Neutrophil (primary cell): ENCODE measurements around the gene PGF.

Experiments
- H3K27ac ChIP-seq: fragments of 200-600 bp; sonication (generic); 2 replicates; pipeline ENCODE4 v1.5.1; 2016; ENCODE audit warnings: mild to moderate bottlenecking, moderate library complexity
- H3K27me3 ChIP-seq: fragments of 200-600 bp; sonication (generic); 2 replicates; pipeline ENCODE4 v1.6.0; 2016; ENCODE audit warnings: mild to moderate bottlenecking
- H3K36me3 ChIP-seq: fragments of 200-600 bp; sonication (generic); 2 replicates; pipeline ENCODE4 v1.5.1; 2017
- H3K4me1 ChIP-seq, 2 experiments: fragments of 200-600 bp in 1 of 2; sonication (generic) in 1 of 2; 1 replicate in 1 of 2; 2 replicates in 1 of 2; pipeline versions ENCODE4 v1.5.1 to v1.6.1; 2013 to 2016; ENCODE audit warnings: low read depth in 1 of 2, low read length in 1 of 2, mild to moderate bottlenecking in 1 of 2, moderate library complexity in 1 of 2; ENCODE audit not compliant: control insufficient read depth in 1 of 2, insufficient read depth in 1 of 2
- H3K4me3 ChIP-seq, 2 experiments: fragments of 200-600 bp in 1 of 2; sonication (generic) in 1 of 2; 1 replicate in 1 of 2; 2 replicates in 1 of 2; pipeline ENCODE4 v1.5.1; 2013 to 2016; ENCODE audit warnings: low read depth in 1 of 2, low read length in 1 of 2, mild to moderate bottlenecking in 1 of 2, moderate library complexity in 1 of 2
- H3K9me3 ChIP-seq: fragments of 200-600 bp; sonication (generic); 2 replicates; pipeline ENCODE4 v1.5.1; 2016
- CTCF ChIP-seq: fragments of 200-600 bp; sonication (generic); IDR thresholded peaks from 2 replicates; pipeline ENCODE4 v1.5.1; 2016; ENCODE audit warnings: antibody characterized with exemption

The PGF gene

GRCh38 chr14:74977901-74978385 lies 22.5 kb upstream of the PGF start:
- TF ChIP-seq CTCF, result no peak
- no peak overlapping the region for H3K27ac ChIP-seq
- no peak overlapping the region for H3K4me3 ChIP-seq
- H3K4me1 ChIP-seq, result peaks cover 0 to 5% of the 10 kb centered on the region in 2 experiments
- H3K9me3 ChIP-seq, result no peaks in the 10 kb centered on the region
- no peaks in the 10 kb centered on the region for H3K36me3 ChIP-seq
- H3K27me3 ChIP-seq, result no peaks in the 10 kb centered on the region

DNA sequence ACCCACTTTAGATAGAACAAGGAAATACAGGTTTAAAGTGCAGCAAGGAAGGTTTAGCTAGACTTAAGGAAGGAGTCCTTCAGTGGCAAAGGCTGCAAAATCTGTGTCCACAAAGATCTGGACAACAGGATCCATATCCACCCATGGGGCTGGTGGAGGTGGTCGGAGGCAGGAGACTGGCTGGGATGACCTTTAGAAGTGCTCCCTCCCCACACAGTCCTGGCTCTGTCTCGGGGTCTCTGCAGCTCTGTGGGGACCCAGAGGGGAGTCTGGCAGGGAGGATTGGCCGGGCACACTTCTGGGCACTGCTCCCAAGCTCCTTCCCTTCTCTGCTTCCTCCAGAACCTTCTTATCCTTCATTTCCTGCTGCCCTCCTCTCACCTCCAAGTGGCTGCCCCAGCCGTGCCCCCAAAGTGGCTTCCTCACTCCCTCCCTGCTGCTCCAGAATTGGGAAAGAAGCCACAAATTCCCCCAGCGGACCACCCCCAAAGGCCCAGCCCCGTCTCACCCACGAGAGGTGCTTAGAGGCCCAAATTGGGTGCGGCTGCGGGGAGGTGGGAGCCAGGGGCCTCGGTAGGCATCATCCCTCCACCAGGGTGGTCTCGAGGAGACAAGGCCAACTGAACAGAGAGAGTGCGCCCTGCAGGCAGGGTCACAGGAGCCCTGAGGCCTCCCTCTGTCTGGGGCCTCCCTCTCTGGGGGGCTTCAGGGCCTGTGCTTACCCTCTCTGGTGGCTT lies 21.9 kb upstream of the PGF start:
- H3K9me3 ChIP-seq, result no peaks in the 10 kb centered on the region
- H3K27ac ChIP-seq, result no peak overlapping the region
- no peaks in the 10 kb centered on the region for H3K4me1 ChIP-seq

DNA sequence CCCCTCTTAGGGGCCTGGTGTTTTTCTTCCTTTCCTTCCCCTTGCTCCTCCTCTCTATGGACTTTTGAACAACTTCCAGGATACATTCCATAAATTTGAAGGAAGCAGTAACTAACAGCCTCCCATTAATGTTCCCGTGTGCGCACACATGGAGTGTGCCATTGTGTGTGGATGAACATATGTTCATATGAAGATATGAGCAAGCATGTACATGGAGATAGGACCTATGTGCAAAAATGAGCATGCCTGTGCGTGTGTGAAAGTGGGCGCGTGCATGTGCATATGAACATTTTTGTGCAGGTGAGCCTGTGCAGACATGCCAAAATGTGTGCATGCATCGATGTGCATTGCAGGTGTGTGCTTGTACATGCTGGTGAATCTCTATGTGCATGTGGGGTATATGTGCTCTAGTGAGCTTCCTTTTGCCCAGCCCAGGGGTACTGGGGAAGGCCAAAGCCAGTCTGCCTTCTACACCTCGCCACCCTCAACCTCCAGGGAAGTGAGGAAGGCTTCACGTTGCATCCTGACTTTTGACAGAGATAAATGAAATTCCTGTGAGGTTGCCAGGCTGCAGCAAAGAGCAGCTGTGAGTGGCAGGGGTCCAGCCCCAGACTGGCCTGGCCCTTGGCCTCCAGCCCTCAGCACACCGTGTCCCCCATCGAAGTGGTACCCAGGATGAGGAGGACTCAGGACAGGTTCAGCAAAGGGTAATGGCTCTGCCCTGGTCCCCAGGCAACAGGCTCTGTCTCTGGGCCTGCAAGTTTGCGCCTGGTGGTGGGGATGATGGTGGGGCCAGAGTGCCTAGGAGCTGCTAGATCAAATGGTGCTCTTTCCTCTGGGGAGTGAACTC lies 21.1 kb upstream of the PGF start:
- Histone ChIP-seq H3K4me1 (no peaks in the 10 kb centered on the region), H3K4me3 (no peak overlapping the region), H3K27me3 (no peaks in the 10 kb centered on the region), H3K27ac (no peak overlapping the region), H3K9me3 (no peaks in the 10 kb centered on the region), H3K36me3 (no peaks in the 10 kb centered on the region)
- no peak for TF ChIP-seq CTCF

More for the DNA sequence above, 21.9 kb upstream of the PGF start:
- H3K36me3 ChIP-seq, result no peaks in the 10 kb centered on the region
- H3K4me3 ChIP-seq, result no peak overlapping the region
- H3K27me3 ChIP-seq, result no peaks in the 10 kb centered on the region
- TF ChIP-seq CTCF, result no peak

GRCh38 chr14:74975059-74975810 lies 19.8 kb upstream of the PGF start:
- no peaks in the 10 kb centered on the region for H3K36me3 ChIP-seq
- H3K4me1 ChIP-seq, result no peaks in the 10 kb centered on the region
- no peak overlapping the region for H3K27ac ChIP-seq
- no peak for TF ChIP-seq CTCF
- H3K9me3 ChIP-seq, result no peaks in the 10 kb centered on the region
- no peak overlapping the region for H3K4me3 ChIP-seq
- H3K27me3 ChIP-seq, result no peaks in the 10 kb centered on the region

DNA sequence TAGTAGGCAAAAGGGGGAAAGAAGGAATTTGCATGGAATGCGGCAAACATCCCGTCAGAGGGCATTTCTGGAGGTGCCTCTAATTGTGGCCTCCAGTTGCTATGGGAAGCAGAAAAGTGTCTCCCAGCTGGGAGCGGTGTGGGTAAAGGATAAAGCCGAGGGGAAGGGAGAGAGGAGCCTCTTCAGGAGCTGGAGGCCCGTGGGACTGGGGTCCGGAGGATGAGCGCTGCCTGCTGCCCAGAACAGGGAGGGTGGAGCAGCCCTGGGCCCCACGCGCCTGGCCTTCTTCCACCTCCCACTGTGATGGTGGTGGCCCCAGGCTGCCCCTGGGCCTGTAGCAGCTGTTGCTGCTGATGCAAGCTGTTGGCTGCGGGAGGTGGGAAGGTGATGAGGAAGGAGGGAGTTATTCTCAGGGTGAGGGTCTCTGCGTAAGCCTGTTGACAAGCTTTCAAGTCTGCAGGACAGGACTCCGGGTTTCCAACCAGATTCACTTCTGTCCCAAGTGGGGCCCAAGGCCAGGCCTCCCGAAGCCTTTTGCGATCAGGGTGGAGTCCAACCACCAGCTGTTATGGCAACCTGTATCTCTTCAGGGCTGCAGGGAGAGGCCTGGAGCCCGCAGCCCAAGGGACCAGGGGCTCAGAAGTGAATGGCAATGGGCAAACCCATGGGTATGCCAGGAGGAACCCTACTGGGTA lies 19.1 kb upstream of the PGF start:
- Histone ChIP-seq H3K27ac (no peak overlapping the region), H3K4me1 (no peaks in the 10 kb centered on the region), H3K4me3 (no peak overlapping the region), H3K27me3 (no peaks in the 10 kb centered on the region), H3K36me3 (no peaks in the 10 kb centered on the region), H3K9me3 (no peaks in the 10 kb centered on the region)
- TF ChIP-seq CTCF, result no peak
